Glomerular visceral epithelial cell (primary cell): Measurements from ENCODE around the gene ZEB2.

Experiments used
- DNase-seq: peaks from one replicate; pipeline ENCODE4 v3.0.0-alpha.2; 2016; ENCODE audit errors: extremely low spot score

The ZEB2 gene

DNA sequence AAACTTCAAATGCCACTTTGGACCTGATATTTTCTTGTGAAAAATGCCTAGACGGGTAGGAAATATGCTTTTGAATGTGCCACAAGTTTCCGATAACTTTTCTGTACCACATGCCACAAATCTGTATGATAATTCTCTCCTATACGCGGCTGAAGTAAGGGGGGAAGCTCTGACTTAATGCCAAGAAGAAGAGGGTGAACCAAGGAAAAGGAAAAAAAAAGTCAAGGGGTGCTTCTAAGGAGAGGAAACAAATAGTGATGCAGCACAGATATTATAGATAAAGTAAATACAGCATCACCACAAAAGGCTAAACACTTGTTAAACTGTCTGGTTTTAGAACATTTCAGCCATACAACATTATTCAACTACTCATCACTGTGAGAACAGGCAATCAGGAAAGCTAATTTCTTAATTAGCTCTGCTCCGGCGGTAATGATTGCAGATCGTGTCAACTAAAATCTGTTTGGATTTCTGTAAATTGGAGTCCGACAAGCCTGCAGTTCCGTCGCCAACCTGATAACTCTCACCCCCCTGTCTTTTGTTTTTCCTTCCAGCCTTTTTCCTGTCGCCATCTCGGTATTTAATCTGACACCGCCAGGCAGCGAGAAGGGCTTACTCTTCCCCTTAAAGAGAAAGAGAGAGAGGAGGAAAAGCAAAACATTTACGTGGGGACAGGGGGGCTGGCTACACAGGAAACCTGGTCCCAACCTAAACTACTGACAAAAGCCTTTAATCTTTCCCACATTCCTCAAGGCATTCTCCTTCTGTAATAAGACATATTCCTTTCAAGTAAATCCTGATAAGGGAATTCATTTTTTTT lies 67.5 kb downstream of the ZEB2 start:
- peak; percentile 63 for DNase-seq

DNA sequence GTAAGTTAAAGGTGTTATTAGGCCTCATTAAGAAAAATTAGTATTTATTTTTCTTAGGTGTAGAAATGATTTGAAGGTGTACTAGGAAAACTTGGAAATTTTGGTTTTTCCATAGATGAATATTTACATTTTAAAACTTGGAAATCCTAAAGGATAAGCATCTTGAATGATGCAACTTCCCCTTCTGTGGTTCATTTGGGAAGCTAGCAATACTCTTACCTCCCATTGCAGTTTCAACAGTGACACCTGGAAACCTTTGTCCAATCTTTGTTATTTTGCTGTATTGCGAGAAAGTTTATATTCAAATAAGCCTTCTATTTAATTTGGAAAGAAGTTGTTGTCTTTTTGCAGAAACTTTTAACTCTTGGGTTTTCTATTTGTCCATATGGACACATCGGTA lies 68.5 kb downstream of the ZEB2 start:
- DNase-seq: no peak

DNA sequence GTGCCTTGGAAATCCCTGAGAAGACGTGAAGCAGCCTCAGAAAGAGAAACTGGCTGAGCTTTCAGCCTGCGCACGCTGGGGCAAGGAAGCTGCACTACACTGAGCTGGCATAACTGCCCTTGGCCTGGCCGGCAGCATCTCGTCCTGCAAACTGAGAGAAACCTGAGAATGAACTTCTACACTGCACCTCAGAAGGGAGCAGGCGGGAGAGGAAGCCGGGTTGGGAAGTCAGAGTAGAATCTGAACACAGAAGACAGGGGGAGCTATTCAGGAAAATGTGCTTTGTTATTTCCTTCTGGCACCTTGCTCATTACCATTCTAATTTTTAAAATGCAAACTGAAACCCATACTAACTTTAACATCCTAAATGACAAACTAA lies 70.9 kb downstream of the ZEB2 start:
- no peak for DNase-seq

DNA sequence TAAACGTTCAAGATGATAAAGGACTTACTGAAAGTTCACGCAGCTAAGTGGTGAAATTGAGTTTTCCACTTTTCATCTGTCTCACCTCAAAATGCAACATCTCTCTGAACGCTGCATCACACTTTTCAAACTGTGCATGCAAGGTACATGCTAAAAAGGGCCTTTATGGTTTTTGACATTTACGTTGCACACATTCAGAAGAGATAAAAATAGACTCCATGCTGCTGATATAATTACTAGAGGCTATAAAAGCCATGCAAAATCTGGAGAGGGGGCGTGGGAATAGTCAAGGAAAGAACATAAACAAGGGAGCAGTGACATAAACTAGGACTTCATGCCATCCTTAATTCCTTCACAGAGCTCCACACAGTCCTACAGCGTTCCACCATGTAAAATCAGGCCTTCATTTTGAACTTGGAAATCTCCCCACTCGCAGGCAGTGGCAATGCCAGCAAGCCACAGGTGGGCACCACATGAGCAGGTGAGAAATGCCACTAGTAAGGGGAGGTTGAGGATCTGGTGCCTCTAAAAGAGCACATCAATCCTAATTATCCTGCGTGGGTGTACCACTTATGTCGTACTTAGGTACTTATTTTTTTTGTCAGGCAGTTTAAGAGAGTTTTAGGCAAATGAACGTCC lies 71.4 kb downstream of the ZEB2 start:
- DNase-seq: no peak

DNA sequence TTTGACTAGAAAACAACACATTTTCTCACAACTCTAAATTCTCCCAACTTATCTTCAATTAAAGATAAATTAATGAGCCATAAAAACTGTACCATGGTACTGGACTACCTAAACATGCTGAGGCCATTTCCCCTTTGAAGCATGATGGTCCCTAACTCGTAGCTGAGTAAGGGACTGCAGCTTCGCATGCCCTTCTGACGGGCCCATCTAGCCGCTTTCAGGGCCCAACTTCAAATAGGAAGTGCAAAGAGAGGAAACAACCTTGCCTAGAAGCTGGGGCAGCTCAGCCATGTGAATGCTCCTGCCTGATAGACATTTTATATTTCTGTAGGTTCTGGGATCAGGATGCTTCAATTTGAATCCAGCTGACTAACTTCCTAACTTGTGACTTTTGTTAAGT lies 72.4 kb downstream of the ZEB2 start:
- DNase-seq: no peak

DNA sequence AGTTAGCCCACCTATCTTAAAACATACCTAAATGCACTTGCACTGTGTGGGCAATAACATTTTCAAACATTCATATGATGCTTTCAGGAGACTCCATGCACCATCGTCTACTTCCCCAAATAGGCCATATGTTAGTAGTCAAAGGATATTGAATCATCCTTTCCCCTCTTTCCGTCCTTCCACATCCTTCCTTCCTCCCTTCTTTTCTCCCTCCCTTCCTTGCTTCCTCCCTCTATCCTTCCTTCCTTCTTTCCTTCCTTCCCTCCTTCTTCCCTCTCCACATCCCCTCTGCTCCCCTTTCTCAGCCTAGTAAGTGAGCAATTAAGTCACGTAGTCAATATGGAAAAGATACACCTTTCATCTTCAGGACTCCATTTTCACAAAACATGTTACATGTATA lies 73.8 kb downstream of the ZEB2 start:
- DNase-seq: no peak

DNA sequence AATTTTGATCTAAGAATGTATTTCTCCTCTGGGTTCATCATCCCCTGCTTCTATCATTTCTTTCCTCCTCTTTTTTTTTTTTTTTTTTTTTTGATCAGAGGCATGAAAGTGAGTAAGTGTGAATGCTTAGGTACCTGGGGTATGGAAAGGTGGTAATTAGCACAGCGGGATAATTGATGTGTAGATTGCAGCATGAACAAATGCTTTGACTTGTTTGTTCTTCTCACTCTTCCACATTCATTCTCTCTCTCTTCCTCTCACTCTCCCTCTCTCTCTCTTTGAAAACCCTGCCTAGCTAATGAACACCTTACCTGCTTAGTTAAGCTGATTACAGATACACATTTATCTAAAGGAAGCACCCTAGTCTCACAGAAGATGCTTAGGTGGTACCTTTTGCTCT lies 74.7 kb downstream of the ZEB2 start:
- no peak for DNase-seq

DNA sequence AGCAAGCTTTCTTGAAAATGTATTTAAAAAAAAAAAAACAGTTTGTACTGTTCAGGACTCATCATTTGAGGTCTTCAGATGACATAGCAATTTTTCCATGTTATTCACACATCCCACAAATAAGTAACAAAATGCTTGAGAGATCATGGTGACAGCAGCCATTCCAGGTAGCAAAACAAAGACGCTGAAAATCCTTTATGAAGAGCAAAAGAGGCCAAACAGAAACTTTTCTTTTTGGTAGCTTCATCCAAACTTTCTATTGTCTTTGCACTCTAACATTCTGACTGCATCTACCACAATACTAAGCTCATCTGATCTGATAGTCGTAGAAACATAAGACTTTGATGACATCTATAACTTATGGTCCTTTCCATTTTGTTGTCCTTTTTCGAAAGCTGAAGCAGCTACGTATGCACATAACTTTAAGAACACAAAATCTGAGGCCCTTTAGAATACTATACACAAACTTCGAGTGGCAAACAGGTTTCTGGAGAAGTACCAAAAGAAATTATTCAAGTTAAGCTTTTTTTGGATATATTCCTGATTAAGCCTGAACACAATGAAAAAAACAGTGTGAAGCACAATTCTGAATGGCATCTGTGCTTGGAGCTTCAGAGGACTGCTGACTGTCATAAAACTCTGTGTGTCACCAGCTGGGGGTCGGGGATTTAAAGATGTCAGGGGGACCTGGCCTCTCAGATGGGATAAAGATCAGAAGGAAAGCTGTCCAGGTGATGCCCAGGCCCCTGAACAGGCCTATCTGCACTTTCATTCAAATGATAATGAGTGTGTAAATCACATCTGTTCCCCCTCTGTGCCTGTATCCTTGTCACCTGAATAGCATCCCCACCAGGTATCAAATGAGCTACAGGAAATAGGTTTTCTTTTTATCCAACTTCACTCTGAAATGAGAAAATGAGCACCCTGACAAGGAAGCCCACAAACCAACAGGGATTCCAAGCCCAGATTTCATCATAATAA lies 75.8 kb downstream of the ZEB2 start:
- DNase-seq: no peak

DNA sequence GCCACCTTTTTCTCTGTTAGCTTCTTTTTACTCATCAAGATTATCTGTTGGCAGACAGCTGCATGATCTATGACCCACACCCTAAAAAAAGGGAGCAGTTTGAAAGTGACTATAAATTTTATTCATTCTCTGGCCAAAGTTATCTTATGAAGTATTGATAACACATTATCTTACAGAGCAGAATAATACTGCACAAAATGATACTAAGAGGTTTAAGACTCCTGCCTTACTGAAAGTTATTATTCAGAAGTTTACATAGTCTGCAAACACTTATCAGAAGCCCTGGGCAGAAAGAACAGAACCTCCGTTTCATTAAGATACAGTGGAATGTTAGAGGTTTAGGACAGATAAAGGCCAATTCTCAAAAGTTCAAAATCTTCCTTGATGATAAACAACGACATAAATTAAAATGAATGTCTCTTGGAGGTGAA lies 78.2 kb downstream of the ZEB2 start:
- no peak for DNase-seq

DNA sequence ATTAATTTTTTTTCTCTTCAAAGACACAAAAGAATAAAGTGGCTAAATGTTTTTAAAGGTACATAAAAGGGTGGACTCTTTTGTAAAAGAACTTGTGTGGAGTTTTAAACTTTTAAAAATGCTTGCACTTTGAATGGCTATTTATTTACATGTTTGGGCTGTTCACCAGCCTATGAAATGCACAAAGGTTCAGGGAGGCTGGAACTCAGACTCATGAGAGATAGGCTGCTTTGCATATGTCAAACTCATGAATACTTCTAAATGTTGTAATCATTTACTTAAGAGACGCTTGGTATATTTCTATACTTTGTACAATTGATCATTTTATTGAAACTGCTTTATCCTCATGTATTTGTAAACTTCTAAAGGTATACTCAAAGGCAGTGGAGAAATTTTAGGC lies 79.9 kb downstream of the ZEB2 start:
- no peak for DNase-seq

DNA sequence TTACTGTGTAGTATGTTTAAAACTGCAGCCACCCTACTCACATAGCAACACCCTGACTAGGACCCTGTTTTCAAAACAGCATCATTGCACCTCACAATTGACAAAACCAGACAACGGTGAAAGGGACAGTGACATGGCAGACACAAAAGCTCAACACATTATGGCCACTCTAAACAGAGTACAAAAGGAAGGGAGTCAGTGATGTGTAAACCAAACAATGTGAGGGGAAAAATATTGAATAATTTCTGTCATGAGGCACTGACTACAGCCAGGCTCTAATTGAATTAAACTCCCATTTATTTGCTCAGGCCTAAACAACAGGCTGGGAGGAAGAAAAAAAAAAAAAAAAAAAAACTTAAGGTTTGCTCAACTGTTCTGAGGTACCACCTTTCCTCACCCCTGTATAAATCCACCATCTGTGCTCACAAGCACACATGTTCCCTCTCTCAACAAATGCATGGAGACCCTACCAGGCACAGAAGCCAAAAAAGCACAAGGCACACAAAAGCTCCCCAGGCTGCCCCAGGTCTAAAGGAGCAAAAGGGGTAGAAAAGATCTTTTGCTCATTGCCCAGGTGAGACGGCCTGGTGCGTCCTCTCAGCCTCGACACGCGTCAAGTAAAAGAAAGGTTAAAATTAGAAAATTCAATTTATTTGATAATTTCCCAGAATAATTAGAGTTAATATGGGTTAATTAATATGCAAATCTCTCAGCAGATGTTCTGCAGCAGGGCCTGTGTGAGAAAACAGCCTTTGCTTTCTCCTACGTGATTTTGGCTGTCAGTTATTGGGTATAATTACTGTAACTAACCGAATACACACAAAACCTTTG lies 80.9 kb downstream of the ZEB2 start:
- no peak for DNase-seq

DNA sequence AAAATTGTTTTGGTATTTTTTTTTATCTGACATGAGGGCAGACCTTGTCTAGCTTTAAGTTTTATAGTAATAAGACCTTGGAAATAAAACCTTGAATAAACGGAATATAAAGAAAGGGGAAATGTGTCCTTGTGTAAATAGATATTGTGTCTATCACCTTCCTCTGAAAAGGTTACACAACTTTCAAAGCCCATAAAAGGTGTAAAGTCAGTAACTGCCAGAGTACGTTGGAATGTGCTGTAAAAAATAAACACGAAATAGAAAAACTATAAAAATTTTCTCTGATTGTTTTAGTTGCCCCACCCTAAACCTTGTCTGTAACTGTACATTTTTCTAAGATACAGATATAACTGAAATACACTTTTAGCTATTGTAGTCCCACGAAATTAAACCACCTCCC lies 82.3 kb downstream of the ZEB2 start:
- DNase-seq: no peak

DNA sequence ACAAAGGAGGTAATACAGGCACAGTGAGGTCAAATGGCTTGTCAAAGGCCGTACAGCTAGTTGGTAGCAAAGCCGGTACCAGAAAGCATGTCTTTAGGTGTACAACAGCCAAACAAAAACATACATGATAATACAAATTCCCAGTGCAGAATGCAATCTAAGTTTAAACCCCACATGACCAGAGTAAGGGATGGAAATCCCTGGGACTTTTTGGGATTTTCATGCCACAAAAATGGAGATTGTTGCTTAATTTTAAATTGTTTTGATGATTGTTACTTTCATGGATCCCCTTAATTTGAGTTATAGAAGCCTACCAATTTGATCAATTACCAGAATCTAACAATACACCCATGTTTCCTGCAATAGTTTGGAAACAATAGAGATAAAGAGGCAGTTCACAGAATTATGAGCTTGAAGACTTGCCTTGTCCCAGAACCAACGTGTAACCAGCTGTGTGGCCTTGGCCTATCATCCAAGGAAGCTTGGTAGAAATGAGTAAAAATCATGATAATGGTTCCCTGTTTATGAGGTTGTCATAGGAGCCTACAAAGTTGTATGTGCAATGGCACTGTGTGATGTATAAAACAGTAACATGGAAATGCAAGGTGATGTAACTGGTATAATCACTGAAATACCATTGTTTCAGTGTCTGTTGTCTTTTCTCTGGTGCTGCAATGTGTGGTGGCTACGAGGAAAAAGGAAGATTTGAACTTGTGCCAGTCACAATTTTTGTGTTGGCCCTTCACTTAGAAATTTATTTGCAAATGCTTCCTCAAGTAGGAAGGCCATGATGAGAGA lies 85.3 kb downstream of the ZEB2 start:
- DNase-seq: no peak

DNA sequence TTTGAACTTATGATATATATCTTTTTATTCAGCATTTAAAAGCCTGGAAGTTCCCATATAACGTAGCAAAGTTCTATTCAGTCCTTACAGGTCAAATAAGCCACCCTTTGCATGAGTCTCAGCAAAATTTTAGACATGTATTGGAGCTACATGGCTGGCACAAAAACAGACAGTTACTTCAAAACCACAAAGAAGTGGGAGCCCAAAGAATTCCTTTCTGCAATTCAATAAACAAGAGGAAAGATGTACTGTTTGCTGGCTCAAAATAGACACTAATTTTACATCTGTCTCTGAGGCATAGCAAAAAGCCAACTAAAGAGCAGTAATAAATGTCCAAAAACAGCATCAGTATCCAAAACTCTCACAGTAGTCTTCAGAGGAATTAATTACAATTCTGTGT lies 87.0 kb downstream of the ZEB2 start:
- DNase-seq: no peak

DNA sequence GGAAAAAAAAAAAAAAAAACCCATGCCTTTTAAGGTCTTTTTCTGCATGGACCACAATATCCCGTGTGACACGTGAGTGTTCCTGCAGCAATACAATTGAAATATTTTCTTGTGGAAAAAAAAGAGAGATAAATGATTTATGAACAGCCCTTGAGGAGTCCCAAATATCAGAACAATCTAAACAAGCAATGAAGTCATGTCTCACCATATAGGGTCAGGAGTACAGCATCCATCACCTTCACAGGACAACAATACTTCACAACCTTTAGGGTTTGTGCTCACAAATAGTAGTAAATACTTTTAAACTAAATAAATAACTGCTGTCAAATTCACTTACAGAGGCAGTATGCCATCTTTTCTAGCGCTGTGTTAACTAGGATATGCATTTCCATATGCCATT lies 87.9 kb downstream of the ZEB2 start:
- no peak for DNase-seq

DNA sequence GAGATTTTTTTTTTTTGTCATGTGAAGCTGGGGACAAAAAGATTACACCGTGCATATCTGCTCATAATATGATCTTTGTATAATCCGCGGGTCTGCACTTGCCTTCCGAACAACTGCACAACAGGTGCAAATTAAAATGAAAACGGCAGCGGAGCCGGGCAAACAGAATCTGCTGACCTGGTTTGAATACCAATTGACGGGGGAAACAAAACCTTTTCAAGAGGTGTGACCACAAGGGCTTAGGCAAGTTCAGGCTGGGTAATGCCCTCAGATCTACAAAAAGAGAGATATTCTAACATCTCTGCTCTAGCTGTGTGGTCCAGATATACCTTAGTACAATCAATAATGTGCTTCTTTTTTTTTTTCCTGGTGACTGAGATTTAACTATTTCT lies 88.5 kb downstream of the ZEB2 start:
- DNase-seq: no peak

DNA sequence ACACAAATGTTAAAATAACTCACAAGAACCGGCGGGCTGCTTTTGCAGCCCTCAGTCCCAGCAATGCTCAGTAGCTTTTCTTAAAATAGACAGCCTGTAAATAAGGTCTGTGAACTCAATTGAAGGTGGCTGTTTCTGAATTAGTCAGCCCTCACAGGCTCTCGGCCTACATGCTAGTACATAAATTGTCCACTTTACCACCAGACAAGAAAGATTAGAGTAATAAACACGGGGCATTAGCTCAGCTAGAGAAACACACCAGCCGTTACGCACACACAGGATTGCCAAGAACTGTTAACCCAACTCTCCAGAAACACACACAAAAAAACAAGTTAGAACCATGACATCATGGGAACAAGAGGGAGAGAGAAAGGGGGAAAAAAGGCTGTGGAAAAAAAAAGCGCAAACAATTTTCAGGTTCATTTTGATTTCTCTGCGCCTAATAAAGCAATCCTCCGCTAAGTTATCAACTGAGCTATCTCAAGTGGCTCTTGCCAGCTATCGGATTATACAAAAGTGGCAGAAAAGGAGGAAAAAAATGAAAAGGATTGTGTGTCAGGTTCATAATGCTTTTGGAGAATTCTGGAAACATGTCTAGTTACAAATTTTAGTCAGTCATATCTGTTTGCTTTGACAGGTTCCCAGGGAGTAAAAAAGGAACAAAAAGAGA lies 89.1 kb downstream of the ZEB2 start:
- no peak for DNase-seq

DNA sequence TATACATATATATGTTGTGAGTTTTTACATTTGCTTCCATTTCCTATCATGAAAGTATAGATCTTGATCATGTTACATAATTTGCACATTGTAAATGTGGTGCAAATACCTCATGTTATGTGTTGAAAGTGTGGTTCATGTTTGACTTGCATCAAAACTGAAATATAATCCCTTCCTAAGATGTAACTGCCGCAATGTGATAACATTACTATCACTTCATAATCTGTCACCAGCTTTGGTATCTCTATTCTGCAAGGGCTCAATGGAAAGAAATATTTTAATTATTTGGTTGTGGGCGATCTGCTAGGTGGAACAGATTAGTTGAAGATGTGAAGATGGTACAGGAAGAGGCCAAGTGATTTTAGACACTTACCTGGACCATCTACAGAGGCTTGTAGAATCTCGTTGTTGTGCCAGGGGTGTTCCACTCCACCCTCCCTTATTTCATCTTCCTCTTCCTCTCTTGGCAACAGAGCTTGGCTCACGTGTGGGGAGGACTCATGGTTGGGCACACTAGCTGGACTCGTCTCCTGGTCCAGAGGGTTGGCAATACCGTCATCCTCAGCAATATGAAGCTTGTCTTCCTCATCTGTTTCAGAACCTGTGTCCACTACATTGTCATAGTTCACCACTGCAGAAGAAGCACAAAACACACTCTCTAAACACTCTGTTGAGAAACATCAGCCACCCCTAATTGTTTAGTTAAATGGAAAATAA lies 90.4 kb downstream of the ZEB2 start:
- DNase-seq: no peak

DNA sequence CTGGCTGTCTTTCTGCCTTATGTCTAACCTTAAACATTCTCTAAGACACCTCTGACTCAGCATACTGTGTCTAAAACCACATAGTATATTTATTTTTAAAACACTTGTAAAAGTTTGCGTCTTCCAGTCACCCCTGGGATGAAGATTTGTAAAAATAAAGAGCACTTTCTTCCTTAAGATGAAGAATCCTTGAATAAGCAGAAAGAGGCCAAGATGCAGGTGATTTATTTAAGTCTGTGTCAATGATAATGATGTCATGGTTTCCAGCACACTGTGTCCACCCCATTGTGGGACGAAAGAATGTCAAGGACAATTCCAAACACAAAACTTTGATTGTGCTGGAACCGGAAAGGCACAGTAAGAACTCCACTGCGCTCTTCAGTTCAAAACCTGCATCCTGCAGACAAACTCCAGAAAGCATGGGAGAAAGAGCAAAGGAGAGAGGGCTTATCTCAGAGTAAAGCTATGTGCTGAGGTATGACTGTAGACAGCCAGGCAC lies 92.9 kb downstream of the ZEB2 start:
- peak; percentile 67 for DNase-seq
